ENCODE measurements around the gene CPNE8. TPM values are rescaled to one million over a fixed set of nuclear protein-coding genes. Genes with fewer than 3 reads are reported as not detected.

Gene CPNE8
- total RNA-seq, 1 donor from 2014 or later = 3.2 TPM

DNA sequence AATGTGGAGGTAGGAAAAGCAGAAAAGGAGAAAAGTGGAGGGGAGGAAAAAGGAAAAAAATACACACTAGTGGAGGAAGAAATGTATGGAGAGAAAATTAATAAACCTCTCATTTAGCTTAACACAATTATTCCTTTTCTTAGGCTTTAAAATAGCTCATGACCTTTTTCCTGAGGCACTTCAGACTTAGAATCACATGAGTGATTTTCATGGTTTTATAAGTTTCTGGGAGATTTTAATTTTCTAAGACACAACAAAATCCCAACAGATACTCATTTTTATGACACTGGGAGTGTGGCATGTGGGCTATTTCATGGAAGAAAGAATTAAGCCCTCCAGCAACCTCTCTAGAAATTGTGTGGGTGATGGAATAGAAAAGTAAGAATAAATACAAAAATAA is 214.7 kb downstream of the CPNE8 start:
- Mint-ChIP-seq H3K9me3 (no peaks in the 10 kb centered on the region), H3K4me1 (ENCODE audit: unreplicated experiment) (no peaks in the 10 kb centered on the region), H3K36me3 (no peaks in the 10 kb centered on the region), H3K27me3 (no peaks in the 10 kb centered on the region), H3K4me3 (no peak overlapping the region), H3K27ac (no peak overlapping the region)
- DNase-seq (ENCODE audit: extremely low spot score, unreplicated experiment) = no peak
- TF ChIP-seq, protein P1, sequence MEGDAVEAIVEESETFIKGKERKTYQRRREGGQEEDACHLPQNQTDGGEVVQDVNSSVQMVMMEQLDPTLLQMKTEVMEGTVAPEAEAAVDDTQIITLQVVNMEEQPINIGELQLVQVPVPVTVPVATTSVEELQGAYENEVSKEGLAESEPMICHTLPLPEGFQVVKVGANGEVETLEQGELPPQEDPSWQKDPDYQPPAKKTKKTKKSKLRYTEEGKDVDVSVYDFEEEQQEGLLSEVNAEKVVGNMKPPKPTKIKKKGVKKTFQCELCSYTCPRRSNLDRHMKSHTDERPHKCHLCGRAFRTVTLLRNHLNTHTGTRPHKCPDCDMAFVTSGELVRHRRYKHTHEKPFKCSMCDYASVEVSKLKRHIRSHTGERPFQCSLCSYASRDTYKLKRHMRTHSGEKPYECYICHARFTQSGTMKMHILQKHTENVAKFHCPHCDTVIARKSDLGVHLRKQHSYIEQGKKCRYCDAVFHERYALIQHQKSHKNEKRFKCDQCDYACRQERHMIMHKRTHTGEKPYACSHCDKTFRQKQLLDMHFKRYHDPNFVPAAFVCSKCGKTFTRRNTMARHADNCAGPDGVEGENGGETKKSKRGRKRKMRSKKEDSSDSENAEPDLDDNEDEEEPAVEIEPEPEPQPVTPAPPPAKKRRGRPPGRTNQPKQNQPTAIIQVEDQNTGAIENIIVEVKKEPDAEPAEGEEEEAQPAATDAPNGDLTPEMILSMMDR (conservative IDR thresholded peaks at IDR 0.05) = no peak

DNA sequence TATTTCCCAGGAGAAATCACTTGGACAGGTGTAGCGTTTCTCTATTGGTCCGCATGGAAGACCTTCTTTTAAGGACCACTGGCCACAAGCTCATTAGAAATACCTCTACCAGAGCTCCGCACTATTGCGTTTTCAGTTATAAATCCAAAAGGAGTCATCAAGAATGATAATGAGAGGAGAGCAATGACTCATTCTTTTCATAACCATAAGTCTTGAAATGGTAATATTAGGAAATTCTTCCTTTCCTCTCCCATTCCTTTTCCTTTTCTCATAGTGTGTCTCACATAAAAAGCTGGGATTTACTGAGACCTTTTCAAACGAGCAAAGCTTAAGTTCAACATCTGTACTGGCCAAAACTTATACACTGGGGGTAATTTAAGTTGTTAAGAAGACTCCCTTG is 215.7 kb downstream of the CPNE8 start:
- TF ChIP-seq, protein P1 (conservative IDR thresholded peaks at IDR 0.05) = no peak
- Mint-ChIP-seq H3K9me3 (no peaks in the 10 kb centered on the region), H3K27ac (no peak overlapping the region), H3K36me3 (no peaks in the 10 kb centered on the region), H3K4me1 (ENCODE audit: unreplicated experiment) (no peaks in the 10 kb centered on the region), H3K27me3 (no peaks in the 10 kb centered on the region), H3K4me3 (no peak overlapping the region)
- no peak for DNase-seq (ENCODE audit: extremely low spot score, unreplicated experiment)

GRCh38 chr12:38689195-38689594 is 216.2 kb downstream of the CPNE8 start:
- Mint-ChIP-seq H3K4me3 (no peak overlapping the region), H3K27ac (no peak overlapping the region), H3K36me3 (no peaks in the 10 kb centered on the region), H3K9me3 (no peaks in the 10 kb centered on the region), H3K4me1 (ENCODE audit: unreplicated experiment) (no peaks in the 10 kb centered on the region), H3K27me3 (no peaks in the 10 kb centered on the region)
- TF ChIP-seq, protein P1 (conservative IDR thresholded peaks at IDR 0.05) = no peak
- no peak for DNase-seq (ENCODE audit: extremely low spot score, unreplicated experiment)

GRCh38 chr12:38682521-38682920 is 222.9 kb downstream of the CPNE8 start:
- no peaks in the 10 kb centered on the region for H3K9me3 Mint-ChIP-seq
- DNase-seq (ENCODE audit: extremely low spot score, unreplicated experiment) = no peak
- H3K4me3 Mint-ChIP-seq = no peak overlapping the region
- no peaks in the 10 kb centered on the region for H3K27me3 Mint-ChIP-seq
- no peaks in the 10 kb centered on the region for H3K36me3 Mint-ChIP-seq
- TF ChIP-seq, protein P1 (conservative IDR thresholded peaks at IDR 0.05) = no peak
- H3K4me1 Mint-ChIP-seq (ENCODE audit: unreplicated experiment) = no peaks in the 10 kb centered on the region
- H3K27ac Mint-ChIP-seq = no peak overlapping the region

GRCh38 chr12:38669530-38669929 is 235.9 kb downstream of the CPNE8 start:
- H3K27me3 Mint-ChIP-seq = no peaks in the 10 kb centered on the region
- no peaks in the 10 kb centered on the region for H3K36me3 Mint-ChIP-seq
- no peak overlapping the region for H3K27ac Mint-ChIP-seq

More at GRCh38 chr12:38669530-38669929, 235.9 kb downstream of the CPNE8 start:
- H3K9me3 Mint-ChIP-seq = no peaks in the 10 kb centered on the region
- TF ChIP-seq, protein P1 (conservative IDR thresholded peaks at IDR 0.05) = no peak
- no peak overlapping the region for H3K4me3 Mint-ChIP-seq
- H3K4me1 Mint-ChIP-seq (ENCODE audit: unreplicated experiment) = peaks cover 3% of the 10 kb centered on the region
- DNase-seq (ENCODE audit: extremely low spot score, unreplicated experiment) = no peak
